GM21576 (cell line): ENCODE measurements around the gene GGT6.

Experiments used
- ATAC-seq: cut with Tn5 transposase; IDR thresholded peaks from one replicate; pipeline ENCODE4 v1.9.1; 2021; ENCODE audit warnings: mild to moderate bottlenecking, moderate library complexity; ENCODE audit not compliant: unreplicated experiment

Gene GGT6

DNA sequence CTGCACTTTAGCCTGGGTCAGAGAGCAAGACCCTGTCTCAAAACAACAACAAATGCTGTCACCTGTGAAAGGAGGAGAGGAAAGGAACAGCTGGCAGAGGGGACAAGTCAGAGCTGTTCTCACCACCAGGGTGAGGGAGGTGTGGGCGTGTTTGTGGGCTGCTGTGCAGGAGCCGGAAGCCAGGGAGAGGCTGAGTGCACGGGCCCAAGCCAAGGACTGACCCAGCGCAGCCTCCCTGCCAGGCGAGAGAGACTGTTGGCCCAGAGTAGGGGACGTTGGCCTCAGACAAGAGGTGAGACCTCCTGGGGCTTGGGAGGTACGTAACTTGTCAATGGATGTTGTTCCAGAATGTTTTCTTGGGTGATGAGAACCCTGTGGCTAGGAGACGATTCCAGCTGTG lies 51.0 kb downstream of the GGT6 start:
- ATAC-seq: no peak

DNA sequence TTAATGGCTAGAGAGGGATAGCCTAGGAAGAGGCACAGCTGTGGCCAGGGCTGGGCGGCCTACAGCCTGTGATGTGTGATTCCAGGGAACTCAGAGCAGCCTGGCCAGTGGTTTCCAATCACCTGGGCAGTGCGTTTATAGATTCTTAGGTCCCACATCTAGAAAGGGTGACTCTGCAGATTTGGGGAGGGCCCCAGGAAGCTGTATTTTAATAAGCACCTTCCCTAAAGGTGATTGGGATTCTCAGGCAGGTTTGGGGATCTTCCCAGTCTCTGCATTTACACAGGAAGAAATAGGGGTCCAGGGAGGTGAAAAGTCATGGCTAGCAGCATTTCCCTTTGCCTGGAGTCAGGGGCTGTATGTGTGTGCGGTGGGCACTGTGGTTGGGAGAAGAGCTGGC lies 52.2 kb downstream of the GGT6 start:
- ATAC-seq: no peak

DNA sequence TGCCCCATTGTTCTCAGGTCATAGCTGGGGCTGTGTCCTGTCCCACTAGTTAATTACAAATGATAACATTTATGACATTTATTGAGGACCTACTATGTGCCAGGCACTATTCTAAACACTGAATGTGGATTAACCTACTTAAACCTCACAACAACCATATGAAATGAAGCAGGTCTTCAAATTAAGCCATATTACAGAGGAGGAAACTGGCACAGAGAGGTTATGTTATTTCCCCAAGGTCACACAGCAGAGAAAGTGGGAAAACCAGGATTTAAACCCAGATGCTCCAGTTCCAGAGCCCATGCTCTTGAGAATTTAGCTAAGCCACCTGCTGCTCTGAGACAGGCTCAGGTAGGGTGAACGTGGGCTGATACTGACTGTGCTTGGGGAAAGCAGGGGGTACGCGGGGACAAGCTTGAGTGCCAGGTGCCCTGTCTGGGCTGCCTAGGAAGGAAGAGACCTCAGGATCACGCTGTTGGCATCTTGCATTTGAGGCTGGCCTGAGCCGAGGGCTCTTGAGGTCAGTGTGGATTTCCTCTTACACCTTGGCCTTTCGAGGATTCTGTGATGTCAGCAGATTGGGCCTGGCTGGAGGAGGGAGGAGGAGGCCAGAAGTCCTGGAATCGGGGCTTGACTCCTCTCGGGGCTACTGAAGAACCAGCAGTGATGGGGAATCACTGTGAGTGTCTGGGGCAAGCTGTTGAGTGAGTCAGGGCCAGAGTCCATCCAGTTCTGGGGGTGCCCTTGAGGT lies 52.8 kb downstream of the GGT6 start:
- ATAC-seq: no peak
